ENCODE data around the gene GNB5. TPM values are rescaled to one million over a fixed set of nuclear protein-coding genes. Genes with fewer than 3 reads are reported as not detected.

The GNB5 gene
- total RNA-seq, 2 donors from 2014 or later, result 6.0 to 7.9 TPM

- Histone ChIP-seq H3K4me1 (no peaks in the 10 kb centered on the region), H3K27me3 (no peaks in the 10 kb centered on the region), H3K9me3 (no peaks in the 10 kb centered on the region), H3K36me3 (no peaks in the 10 kb centered on the region), H3K4me3 (no peak overlapping the region), H3K27ac (no peak overlapping the region), H3K9ac (ENCODE audit: low read depth in 2 of 2, low read length in 2 of 2) (no peak overlapping the region)
- no peak for DNase-seq
- intact Hi-C loops (cut with DNase I), result no loop called here
- TF ChIP-seq CTCF (IDR thresholded peaks at IDR 0.05), result no peak
These were observed 72.0 kb downstream of the GNB5 start for GRCh38 chr15:52118969-52119749.

GRCh38 chr15:52117549-52117948 lies 73.6 kb downstream of the GNB5 start:
- intact Hi-C loops (cut with DNase I), result no loop called here
- DNase-seq, result no peak
- Histone ChIP-seq H3K36me3 (no peaks in the 10 kb centered on the region), H3K4me1 (no peaks in the 10 kb centered on the region), H3K27me3 (no peaks in the 10 kb centered on the region), H3K9ac (ENCODE audit: low read depth in 2 of 2, low read length in 2 of 2) (no peak overlapping the region), H3K27ac (no peak overlapping the region), H3K4me3 (no peak overlapping the region), H3K9me3 (no peaks in the 10 kb centered on the region)
- TF ChIP-seq CTCF (IDR thresholded peaks at IDR 0.05), result no peak

- no peaks in the 10 kb centered on the region for H3K36me3 ChIP-seq
- H3K9ac ChIP-seq (ENCODE audit: low read depth in 2 of 2, low read length in 2 of 2), result no peak overlapping the region
- TF ChIP-seq CTCF (IDR thresholded peaks at IDR 0.05), result no peak
- H3K27ac ChIP-seq, result peak overlapping the region; percentile 36
- no peak overlapping the region for H3K4me3 ChIP-seq
- H3K4me1 ChIP-seq, result peaks cover 5% of the 10 kb centered on the region
- intact Hi-C loops (cut with DNase I), result no loop called here
- no peaks in the 10 kb centered on the region for H3K27me3 ChIP-seq
- peak; percentile 74 for DNase-seq
- no peaks in the 10 kb centered on the region for H3K9me3 ChIP-seq
These were observed 75.4 kb downstream of the GNB5 start for GRCh38 chr15:52115598-52116427.

GRCh38 chr15:52114261-52115055 lies 76.7 kb downstream of the GNB5 start:
- Histone ChIP-seq H3K27ac (no peak overlapping the region), H3K4me3 (no peak overlapping the region), H3K9me3 (no peaks in the 10 kb centered on the region), H3K4me1 (peaks cover 5% of the 10 kb centered on the region), H3K27me3 (no peaks in the 10 kb centered on the region), H3K9ac (ENCODE audit: low read depth in 2 of 2, low read length in 2 of 2) (no peak overlapping the region), H3K36me3 (no peaks in the 10 kb centered on the region)
- TF ChIP-seq CTCF (IDR thresholded peaks at IDR 0.05), result no peak
- no peak for DNase-seq
- intact Hi-C loops (cut with DNase I), result no loop called here

GRCh38 chr15:52113708-52114107 lies 77.5 kb downstream of the GNB5 start:
- intact Hi-C loops (cut with DNase I), result no loop called here
- H3K27me3 ChIP-seq, result no peaks in the 10 kb centered on the region
- TF ChIP-seq CTCF (IDR thresholded peaks at IDR 0.05), result no peak
- no peaks in the 10 kb centered on the region for H3K36me3 ChIP-seq
- no peak overlapping the region for H3K9ac ChIP-seq (ENCODE audit: low read depth in 2 of 2, low read length in 2 of 2)
- H3K9me3 ChIP-seq, result no peaks in the 10 kb centered on the region
- no peak overlapping the region for H3K27ac ChIP-seq
- H3K4me3 ChIP-seq, result no peak overlapping the region
- peaks cover 5% of the 10 kb centered on the region for H3K4me1 ChIP-seq
- no peak for DNase-seq

All from colonic mucosa (tissue), 4 donors.